GM18858 (cell line): ENCODE data around the gene SEC61A2.
A peak's percentile ranks its signal among the peaks of the same experiment; 100 is the strongest.
"Not testable (repeated sequence)": the region's sequence is repeated elsewhere in the genome, so short reads cannot be mapped to it uniquely, and the experiment has no call there.

Source experiments
- ATAC-seq: cut with Tn5 transposase; IDR thresholded peaks from one replicate; pipeline ENCODE4 v1.9.1; 2021; ENCODE audit not compliant: unreplicated experiment

The SEC61A2 gene

DNA sequence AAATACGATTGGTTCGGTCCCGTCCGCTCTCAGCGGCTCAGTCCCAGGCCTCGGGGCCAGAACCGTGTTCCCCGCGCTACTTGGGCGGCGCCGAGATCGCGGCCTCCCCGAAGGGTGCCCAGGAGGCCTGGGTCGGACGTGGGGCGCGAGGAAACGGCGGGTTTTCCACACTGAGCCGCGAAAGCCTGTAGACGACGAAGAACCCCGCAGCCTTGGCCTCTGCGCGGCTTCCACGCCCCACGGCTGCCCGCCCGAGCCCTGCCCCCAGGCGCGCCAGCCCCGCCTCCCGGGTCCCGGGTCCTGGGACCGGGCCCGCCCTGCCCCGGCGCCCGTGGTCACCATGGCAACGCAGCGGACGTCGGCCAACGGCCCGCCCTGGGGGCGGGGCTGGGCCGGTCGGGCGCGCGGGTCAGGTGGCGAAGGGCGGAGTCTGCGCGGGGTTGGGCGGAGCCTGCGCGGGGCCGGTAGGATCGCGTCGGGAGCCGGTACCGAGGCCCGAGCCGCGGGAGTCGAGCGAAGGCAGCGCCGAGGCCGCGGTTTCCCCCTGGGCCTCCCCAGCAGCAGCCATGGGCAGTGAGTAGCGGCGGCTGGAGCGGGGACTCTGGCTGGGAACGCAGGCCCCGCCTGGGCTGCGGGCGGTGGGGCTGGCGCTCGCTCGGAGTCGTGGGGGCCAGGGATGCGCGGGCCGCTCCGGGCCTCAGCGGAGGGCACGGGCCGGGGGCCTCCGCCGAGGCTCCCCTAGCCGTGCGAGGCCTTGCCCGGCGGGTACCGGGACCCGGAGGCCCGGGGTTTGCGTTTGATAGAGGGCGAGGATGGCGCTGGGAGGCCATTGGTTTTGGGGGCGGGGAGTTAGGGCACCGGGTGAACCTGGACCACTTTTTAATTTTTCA lies at the start of gene SEC61A2:
Gene SEC61A2, plus strand, starts transcription at position 456 of the 890 bp plus-strand sequence. Its CDS starts 111 bp downstream, at position 567.
- peak; percentile 78 for ATAC-seq

DNA sequence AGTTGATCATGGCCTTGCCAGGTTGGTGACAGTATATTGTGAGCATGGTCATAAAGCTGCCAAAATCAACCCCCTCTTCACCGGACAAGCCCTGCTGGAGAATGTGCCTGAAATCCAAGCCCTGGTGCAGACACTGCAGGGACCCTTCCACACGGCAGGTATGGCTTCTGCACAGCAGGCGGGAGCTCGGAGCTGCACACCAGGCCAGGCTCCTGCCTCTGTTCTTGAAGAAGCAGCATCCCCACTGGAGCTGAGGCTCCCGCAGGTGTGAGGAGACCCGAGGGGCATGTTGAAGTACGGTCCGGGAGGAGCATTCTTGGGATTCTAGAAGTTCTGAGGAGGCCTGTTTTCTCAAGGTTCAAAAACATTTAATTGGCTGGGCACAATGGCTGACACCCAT lies 48.0 kb upstream of the SEC61A2 start:
- ATAC-seq, result no peak

DNA sequence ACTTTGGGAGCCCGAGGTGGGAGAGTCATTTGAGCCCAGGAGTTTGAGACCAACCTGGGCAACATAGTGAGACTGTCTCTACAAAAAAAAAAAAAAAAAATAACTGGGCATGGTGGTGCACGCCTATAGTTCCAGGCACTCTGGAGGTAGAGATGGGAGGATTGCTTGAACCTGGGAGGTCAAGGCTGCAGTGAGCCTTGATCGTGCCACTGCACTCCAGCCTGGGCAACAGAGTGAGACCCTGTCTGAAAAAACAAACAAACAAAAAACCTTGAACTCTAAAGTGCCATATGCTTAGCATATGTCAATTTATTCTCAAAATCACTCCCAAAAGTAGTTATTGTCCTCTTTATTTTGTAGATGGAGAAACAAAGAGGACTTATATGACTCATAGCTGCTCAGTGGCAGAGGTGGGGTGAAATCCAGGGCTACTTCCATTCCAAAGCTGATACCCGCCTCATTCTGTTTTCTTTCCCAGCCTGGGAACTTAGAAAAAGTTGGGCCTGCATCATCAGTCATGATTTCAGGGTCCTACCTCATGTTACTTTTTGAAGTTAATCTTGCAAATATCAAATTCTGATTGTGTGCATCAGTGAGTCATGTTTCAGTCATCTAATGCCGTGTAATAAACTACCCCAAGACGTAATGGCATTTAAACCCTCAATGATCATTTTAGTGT lies 47.5 kb upstream of the SEC61A2 start:
- no peak for ATAC-seq

DNA sequence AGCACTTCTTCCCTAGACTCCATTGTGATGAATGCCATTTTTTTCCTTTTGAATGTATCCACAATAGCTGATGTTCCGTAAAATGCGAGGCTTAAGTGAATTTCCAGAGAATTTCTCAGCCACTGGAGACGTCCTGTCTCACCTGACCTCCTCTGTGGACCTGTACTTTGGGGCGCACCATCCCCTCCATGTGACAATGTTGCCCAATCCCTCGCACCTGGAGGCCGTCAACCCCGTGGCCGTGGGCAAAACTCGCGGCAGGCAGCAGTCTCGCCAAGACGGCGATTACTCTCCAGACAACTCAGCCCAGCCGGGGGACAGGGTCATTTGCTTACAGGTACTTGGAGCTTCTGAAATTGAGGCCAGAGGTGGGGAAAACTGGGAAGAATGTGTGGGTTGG lies 40.6 kb upstream of the SEC61A2 start:
- ATAC-seq, result no peak

DNA sequence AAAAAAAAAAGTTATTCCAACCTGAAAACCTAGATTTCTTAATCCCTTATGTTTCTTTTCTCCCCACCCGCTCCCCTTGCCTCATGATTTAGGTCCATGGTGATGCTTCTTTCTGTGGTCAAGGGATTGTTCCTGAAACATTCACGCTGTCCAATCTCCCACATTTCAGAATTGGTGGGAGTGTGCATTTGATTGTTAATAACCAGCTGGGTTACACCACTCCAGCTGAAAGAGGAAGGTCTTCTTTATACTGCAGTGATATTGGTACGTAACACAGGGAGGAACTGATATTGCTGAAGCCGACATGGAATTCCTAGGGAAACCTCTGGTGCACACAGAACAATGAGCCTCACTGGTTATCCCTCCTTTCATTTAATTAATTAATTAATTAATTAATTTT lies 38.1 kb upstream of the SEC61A2 start:
- ATAC-seq, result no peak

DNA sequence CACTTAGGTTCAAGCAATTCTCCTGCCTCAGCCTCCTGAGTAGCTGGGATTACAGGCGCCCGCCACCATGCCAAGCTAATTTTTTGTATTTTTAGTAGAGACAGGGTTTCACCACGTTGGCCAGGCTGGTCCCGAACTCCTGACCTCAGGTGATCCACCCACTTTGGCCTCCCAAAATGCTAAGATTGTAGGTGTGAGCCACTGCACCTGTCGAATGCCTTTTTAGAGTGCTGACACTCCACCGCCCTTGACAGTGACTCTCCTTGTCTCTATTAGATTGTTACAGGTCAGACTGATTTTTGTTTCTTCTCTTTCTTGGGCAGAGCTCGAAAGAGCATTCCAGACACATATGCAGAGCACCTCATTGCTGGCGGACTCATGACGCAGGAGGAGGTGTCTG lies 32.1 kb upstream of the SEC61A2 start:
- not testable (repeated sequence) for ATAC-seq

DNA sequence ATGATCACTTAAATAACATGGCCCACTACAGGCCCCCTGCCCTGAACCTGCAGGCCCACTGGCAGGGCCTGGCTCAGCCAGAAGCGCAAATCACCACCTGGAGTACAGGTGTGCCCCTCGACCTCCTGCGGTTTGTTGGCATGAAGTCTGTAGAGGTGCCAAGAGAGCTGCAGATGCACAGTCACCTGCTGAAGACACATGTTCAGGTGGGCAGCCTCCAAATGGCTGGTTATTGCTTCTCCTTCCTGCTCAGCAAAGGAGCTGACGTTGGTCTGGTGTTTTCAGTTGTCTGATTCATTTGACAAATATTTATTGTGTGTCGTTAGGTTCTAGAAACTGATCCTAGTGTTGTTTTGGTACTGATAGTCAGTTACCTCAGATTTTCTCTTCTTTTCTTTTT lies 31.7 kb upstream of the SEC61A2 start:
- ATAC-seq, result no peak

DNA sequence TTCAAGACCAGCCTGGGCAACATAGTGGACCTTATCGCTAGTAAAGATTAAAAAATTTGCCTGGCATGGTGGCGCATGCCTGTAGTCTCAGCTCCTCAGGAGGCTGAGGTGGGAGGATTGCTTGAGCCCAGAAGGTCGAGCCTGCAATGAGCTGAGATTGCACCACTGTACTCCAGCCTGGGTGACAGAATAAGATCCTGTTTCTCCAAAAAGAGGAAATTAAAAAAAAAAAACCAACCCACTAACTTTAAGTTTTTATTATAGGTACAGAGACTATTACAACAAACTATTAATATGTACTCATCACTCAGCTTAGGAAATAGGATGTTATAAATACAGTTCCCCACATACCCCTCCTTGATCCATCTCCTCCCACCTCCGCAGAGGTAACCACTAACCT lies 30.5 kb upstream of the SEC61A2 start:
- ATAC-seq, result no peak

DNA sequence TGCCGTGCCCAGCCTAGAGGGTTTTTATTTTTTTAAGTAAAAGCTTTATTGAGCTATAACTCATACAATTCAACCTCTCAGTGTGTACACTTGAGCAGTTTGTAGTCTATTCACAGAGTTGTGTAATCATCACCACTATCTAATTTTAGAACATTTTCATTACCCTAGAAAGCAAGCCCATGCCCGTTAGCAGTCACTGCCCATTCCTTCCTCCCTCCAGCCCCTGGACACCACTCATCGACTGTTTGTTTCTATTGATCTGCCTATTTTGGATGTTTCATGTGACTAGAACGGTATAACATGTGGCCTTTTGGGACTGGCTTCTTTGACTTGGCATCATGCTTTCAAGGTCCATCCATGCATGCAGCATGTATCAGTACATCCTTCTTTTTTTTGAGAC lies 25.7 kb upstream of the SEC61A2 start:
- no peak for ATAC-seq

DNA sequence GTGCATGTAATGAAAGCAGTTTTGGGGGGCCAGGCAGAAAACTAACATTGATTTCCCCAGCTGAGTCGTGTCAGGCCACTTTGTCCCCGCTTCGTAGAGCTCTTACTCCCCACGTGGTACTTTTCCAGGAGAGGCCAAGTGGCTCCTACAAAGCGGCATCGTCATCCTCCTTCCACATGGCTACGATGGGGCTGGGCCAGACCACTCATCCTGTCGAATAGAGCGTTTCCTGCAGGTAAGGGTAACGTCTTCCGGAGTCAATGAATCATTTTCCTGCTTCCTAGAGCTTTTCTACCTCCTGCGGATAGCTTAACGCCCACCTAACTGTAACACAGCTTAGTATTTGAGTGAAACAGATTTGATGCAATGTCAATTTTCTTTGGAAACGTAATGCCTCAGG lies 21.7 kb upstream of the SEC61A2 start:
- no peak for ATAC-seq

DNA sequence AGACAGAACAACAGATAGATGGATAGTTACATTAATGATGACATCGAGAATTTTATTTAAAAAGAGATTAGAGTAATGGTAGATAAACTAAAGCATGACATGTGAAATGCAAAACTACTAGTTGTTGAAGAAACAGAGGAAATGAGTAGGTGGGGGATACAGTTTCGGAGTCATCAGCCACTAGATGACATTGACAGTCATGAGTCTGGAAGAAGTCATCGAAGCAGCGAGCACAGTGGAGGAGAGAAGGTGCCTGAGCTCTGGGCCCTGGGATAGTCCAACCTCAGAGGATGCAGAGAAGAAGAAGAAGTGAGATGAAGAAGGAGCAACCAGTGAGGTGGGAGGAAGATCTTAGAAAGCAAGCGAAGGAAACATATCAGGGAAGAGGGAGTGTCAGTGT lies 20.2 kb upstream of the SEC61A2 start:
- no peak for ATAC-seq

DNA sequence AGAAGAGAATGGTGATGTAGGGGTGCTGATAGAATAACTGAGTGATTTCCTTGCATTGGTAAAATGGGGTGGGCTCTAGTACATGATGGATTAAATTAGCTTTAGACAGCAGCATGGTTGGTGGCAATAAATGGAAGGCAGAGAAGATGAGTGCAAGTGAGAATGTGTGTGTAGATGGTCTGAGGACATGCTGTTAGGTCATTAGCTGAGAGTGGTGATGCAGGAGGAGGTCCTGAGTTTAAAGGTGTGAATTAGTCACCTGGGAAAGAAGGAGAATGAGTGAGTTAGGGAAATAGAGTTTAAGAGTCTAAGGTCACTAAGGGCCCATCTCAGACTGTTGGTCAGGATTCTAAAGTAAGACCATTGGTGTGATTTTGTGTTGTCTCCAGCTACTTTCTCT lies 17.9 kb upstream of the SEC61A2 start:
- ATAC-seq, result no peak

DNA sequence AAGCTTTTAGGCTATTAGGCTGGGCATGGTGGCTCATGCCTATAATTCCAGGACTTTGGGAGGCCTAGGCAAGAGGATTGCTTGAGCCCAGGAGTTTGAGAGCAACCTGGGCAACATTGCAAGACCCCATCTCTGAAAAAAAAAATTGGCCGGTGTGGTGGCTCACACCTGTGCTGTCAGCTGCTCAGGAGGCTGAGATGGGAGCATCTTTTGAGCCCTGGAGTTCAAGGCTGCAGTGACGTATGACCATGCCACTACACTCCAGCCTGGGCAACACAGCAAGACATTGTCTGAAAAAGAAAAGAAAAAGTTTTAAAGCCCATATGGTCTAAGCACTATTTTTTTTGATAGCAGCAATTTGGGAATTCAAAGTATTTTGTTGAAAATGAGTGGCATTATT lies 15.8 kb upstream of the SEC61A2 start:
- no peak for ATAC-seq

DNA sequence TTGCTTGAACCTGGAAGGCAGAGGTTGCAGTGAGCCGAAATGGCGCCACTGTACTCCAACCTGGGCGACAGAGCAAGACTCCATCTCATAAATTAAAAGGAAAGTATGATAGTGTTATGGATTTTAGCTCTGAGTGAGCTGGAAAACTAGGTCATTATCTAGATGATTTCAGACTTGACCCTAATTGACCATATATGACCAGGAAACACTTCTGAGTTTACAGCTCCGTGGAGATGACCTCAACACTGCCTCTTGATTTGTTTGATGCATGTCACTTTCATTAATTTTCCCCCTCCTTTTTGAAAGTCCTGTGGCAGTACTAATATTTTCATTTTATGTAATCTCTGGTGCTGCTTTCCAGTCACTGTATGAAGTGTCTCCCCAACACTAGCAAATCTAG lies 7.8 kb upstream of the SEC61A2 start:
- ATAC-seq, result no peak

DNA sequence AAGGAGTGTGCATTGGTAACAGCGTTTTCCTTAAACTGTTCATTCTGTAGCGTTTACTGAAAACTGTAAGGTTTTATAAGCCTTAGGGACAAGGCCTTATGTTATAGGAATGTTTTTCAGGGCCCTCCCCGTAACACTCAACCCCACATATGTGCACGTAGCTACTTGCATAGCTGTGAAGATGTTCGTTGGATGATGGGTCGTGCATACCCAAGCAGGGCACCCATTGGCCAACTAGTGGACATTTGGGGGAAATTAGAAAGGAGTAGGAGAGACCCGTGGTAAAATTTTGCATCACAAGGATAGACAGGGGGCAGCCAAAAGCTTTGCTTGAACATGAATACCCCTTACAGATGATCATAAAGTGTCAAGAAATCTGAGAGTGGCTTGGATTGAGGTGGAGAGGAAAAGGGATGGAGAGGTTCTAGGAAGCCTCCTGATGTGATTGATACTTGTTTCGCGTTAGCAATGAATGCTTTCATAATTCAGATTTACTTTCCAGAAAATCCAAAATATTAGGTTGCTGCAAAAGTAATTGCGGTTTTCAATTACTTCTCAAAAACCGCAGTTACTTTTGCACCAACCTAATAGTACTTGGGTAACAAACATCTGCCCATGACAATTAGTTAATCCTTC lies 878 bp downstream of the SEC61A2 start:
- no peak for ATAC-seq

DNA sequence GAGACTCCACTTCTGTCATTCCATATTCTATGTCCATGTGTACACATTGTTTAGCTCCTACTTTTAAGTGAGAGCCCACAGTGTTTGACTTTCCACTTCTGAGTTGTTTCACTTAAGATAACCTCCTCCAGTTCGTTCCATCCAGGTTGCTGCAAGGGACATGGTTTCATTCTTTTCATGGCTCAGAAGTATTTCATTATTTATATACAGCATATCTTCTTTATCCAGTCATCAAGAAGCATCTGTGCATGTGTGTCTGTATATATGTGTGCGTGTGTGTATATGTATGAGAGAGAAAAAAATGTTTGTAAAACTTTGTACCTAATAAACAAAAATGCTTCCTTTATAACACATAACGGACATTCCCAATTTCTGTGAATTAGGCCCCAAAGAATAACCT lies 6.2 kb downstream of the SEC61A2 start:
- ATAC-seq, result no peak

DNA sequence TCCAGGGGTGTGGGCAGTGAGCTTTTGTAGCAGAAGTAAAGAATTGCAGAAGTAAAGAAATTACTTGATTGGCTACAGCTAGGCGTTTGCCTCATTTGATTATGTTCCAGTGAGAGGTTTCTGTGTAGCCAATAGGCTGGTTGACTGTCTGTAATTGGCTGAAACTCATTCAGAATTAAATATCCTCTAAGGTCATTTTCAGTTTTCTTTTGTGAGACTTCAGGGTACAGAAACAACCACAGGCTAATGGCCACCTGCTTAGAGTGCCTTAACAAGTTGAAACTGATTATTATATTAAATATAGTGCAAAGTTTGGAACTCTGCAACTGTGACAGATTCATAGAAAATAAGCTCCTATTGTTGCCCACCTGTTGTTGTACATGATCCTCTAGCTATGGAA lies 10.6 kb downstream of the SEC61A2 start:
- ATAC-seq, result no peak

DNA sequence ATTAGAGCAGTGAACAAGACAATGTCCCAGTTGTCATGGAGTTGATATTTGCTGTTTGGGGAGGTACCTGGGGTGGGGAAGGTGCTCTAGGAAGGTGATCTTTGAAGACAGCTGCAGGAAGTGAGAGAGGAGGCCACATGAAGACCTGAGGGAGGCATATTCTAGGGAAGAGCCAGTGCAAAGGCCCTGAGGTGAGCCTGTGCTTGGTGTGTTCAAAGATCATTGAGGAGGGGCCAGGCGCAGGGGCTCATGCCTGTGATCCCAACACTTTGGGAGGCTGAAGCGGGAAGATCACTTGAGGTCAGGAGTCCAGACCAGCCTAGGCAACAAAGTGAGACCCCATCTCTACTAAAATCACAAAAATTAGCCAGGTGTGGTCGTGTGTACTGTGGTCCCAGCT lies 15.1 kb downstream of the SEC61A2 start:
- no peak for ATAC-seq

DNA sequence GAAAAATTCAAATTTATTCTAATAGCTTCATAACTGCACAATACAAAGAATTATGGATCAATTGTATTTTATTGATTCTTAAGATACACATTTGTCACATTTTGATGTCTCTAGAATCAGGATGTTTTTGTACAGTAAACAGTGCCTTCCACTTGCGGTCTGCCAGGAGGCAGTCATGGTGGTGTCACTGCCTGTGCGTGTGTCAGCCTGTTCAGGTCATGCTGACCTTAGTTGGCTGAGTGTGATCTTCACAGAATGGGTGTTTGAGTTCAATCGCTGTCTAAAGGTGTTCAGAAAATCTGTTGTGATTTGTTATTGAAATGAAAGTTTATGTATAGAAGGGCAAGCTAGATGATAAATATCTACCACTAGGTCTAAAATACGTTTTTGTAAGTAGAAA lies 20.7 kb downstream of the SEC61A2 start:
- no peak for ATAC-seq

DNA sequence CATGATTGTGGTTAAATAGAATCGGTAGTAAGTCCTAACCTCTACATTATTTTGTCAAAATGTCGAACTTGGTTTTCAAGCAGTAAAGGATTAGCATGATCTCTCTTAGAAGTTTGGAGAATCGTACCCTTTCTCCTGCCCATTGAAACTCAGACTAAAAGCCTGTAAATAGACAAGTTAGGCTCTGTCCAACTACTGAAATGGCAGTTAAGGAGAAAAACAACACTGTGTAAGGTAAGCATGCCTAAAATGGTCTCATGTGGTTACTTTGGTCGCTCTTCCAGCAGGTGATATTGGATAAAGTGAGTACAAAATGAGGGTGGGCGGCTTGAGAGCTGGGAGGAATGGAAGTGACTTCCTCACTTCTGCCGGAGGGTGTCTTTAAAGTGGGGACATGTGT lies 25.0 kb downstream of the SEC61A2 start:
- no peak for ATAC-seq

DNA sequence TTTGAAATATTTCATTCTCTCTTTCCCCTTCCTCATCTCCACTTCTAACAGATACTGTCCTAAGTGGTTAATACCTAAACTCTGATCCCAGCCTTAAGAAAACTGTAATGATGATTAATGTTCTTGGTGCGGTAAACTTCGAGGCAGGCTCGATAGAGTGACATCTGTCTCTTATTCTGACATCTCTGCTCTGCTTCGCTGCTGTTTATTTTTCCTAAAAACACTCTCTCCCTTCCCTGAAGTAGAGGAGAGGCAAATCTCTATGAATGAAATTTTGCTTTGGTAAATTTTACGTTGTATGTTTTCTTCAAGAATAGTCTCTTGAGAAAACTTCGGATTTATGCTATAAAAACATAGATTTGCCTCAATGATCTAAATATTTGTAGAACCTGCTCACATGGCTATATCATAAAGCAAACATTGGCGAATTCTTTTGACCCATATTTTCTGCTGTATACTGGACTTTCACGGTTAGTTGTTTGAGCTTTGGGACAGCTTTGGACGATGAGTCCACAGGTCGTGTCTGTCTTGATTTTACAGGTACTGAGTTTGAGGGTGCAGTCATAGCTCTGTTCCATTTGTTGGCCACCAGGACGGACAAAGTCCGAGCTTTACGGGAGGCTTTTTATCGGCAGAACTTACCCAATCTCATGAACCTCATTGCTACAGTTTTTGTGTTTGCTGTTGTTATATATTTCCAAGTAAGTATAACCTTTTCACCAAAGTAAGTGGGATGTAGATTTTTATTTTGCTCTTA lies 27.1 kb downstream of the SEC61A2 start:
- ATAC-seq, result no peak
